ENCODE measurements around the gene MYRF. TPM values are rescaled to one million over a fixed set of nuclear protein-coding genes. Genes with fewer than 3 reads are reported as not detected.
A peak's percentile ranks its signal among the peaks of the same experiment; 100 is the strongest.

MYRF gene
- total RNA-seq, 1 donor from 2014 or later: not detected

- Histone ChIP-seq H3K4me3 (no peak overlapping the region), H3K4me1 (peaks cover 0 to 9% of the 10 kb centered on the region in 2 donors), H3K36me3 (no peaks in the 10 kb centered on the region), H3K27me3 (no peaks in the 10 kb centered on the region), H3K9me3 (no peaks in the 10 kb centered on the region), H3K27ac (no peak overlapping the region)
- TF ChIP-seq CTCF (IDR thresholded peaks at IDR 0.05): no peak
- DNase-seq (ENCODE audit: low spot score in 2 of 2): no peak
- intact Hi-C loops (cut with DNase I): no loop called here
These were observed 35.8 kb upstream of the MYRF start for GRCh38 chr11:61716478-61717285.

GRCh38 chr11:61717286-61718033 is 35.0 kb upstream of the MYRF start:
- Histone ChIP-seq H3K27ac (no peak overlapping the region), H3K36me3 (no peaks in the 10 kb centered on the region), H3K9me3 (no peaks in the 10 kb centered on the region), H3K4me3 (no peak overlapping the region), H3K27me3 (no peaks in the 10 kb centered on the region), H3K4me1 (peaks cover 0 to 9% of the 10 kb centered on the region in 2 donors)
- intact Hi-C loops (cut with DNase I): no loop called here
- TF ChIP-seq CTCF (IDR thresholded peaks at IDR 0.05): no peak
- DNase-seq (ENCODE audit: low spot score in 2 of 2): no peak

GRCh38 chr11:61718046-61718531 is 34.3 kb upstream of the MYRF start:
- TF ChIP-seq CTCF (IDR thresholded peaks at IDR 0.05): no peak
- Histone ChIP-seq H3K36me3 (no peaks in the 10 kb centered on the region), H3K4me3 (peak overlapping the region; percentile 46 to 67), H3K27me3 (no peaks in the 10 kb centered on the region), H3K27ac (peak overlapping the region in 1 of 2 donors; percentile 11), H3K4me1 (peaks cover 0 to 9% of the 10 kb centered on the region in 2 donors), H3K9me3 (no peaks in the 10 kb centered on the region)
- intact Hi-C loops (cut with DNase I): no loop called here
- DNase-seq (ENCODE audit: low spot score in 2 of 2): no peak

GRCh38 chr11:61718621-61719302 is 33.7 kb upstream of the MYRF start:
- Histone ChIP-seq H3K4me3 (peak overlapping the region; percentile 46 to 67), H3K4me1 (peaks cover 0 to 9% of the 10 kb centered on the region in 2 donors), H3K27me3 (no peaks in the 10 kb centered on the region), H3K36me3 (no peaks in the 10 kb centered on the region), H3K27ac (peak overlapping the region in 1 of 2 donors; percentile 11), H3K9me3 (no peaks in the 10 kb centered on the region)
- peak in 1 of 2 donors; percentile 75 for DNase-seq (ENCODE audit: low spot score in 2 of 2)
- intact Hi-C loops (cut with DNase I): no loop called here
- no peak for TF ChIP-seq CTCF (IDR thresholded peaks at IDR 0.05)

GRCh38 chr11:61719978-61720377 is 32.5 kb upstream of the MYRF start:
- Histone ChIP-seq H3K9me3 (no peaks in the 10 kb centered on the region), H3K36me3 (no peaks in the 10 kb centered on the region), H3K27me3 (no peaks in the 10 kb centered on the region), H3K4me1 (peaks cover 0 to 9% of the 10 kb centered on the region in 2 donors), H3K4me3 (no peak overlapping the region), H3K27ac (no peak overlapping the region)
- intact Hi-C loops (cut with DNase I): no loop called here
- no peak for TF ChIP-seq CTCF (IDR thresholded peaks at IDR 0.05)
- DNase-seq (ENCODE audit: low spot score in 2 of 2): no peak

All from ascending aorta (tissue), 2 donors.